Tongue (tissue), 2 donors: ENCODE data around the gene RIMS1. TPM values are rescaled to one million over a fixed set of nuclear protein-coding genes. Genes with fewer than 3 reads are reported as not detected.

ENCODE experiments used
- DNase-seq: peaks from one replicate; pipeline ENCODE4 v3.0.0-alpha.2; 2015
- total RNA-seq: library from RNA; depleted of rRNA; stranded (reverse); fragments of >200 nt; gene quantifications from one replicate; pipeline ENCODE4 v1.2.3, GENCODE V29; 2014

Gene RIMS1
- total RNA-seq, 1 donor from 2014 or later = 2.3 TPM

DNA sequence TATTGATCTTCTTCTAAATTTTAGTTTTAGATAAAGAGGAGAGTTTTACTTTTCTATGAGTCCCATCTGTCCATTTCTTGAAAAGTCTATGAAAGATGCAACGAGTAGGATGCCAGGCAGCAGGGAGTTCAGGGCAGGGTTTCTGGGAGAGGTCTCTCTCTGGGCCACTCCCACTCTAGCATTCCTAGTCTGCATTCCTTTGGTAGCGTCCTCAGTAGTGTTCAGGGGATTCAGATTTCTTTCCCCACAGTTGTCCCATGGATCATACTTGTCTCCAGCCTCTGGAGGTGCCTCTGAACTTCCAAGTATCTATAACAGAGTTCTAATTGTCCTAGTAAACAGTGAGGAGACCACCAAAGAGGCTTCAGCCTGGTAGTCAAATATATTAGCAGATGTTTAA is 225.3 kb downstream of the RIMS1 start:
- DNase-seq = peak; percentile 5

- DNase-seq = no peak
Observed at GRCh38 chr6:72130327-72130726, 244.0 kb downstream of the RIMS1 start.

GRCh38 chr6:72132427-72132826 is 246.1 kb downstream of the RIMS1 start:
- no peak for DNase-seq

DNA sequence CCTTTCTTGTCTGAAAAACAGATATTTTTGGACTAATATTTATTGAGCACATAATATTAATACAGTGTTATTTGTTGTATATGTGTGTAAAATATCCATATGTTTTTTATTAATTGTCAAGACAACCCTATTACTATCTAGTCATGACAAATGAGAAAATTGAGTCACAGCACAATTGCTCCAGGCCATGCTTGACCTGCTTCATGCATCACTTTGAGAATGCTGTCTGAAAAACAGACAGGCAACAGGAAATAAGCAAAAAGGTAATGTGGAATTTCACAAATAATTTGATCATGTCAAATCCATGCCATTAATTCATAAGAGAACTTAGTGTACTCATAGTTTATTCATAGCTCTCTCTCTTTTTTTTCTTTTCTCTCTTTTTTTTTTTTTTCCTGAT is 246.5 kb downstream of the RIMS1 start:
- DNase-seq = no peak

DNA sequence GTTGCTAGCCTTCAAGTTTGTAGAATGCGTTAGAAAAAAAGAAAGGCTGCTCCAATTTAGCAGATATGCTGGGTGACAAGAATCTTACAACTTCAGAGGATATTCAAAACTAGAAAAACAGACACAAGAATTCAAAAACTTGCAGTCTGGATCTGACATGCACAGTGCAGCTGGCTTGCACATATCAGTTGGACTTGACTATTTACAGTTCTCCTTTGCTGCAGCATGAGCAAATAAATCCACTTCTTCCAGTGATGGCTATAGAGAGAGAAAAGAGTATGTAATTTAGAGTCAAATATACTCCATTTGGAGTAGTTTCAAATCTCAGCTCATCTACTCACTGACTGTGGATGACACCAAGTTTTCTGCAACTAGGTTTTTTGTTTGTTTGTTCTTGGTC is 247.0 kb downstream of the RIMS1 start:
- no peak for DNase-seq

GRCh38 chr6:72140795-72141194 is 254.4 kb downstream of the RIMS1 start:
- DNase-seq = no peak

DNA sequence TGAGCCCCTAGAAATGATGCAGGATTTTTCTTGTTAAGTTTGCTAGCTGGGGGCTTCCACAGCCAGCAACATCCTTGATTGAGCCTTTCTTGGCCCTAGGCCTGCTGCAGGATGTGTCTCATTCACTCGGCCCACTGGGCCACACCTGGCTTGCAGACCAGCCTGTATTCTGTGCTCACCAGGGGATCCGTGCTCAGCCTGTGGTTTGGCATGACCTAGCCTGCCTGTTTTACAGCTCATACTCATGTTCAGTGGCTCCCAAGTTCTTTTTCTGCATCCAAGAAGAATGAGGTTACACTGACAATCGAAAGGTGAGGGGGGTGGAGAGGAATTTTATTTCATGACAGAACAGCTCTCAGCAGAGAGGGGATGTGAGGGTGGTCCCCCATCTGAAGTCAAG is 263.4 kb downstream of the RIMS1 start:
- no peak for DNase-seq

DNA sequence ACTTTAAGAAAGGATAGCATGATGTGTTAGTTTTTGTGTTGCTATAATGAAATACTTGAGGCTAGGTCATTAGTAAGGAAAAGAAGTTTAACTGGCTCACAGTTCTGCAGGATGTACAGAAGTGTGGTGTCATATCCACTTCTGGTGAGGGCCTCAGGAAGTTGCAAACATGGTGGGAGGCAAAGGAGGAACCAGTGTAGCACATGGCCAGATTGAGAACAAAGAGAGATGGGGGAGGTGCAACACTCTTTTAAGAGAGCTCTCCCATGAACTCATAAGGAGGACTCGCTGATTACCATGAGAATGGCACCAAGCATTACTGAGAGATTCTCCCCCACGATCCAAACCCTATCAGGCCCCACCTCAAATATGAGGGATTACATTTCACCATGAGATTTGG is 265.4 kb downstream of the RIMS1 start:
- DNase-seq = no peak

GRCh38 chr6:72175916-72176315 is 289.6 kb downstream of the RIMS1 start:
- no peak for DNase-seq

- peak; percentile 64 for DNase-seq
Observed at GRCh38 chr6:72182337-72183246, 296.2 kb downstream of the RIMS1 start.

DNA sequence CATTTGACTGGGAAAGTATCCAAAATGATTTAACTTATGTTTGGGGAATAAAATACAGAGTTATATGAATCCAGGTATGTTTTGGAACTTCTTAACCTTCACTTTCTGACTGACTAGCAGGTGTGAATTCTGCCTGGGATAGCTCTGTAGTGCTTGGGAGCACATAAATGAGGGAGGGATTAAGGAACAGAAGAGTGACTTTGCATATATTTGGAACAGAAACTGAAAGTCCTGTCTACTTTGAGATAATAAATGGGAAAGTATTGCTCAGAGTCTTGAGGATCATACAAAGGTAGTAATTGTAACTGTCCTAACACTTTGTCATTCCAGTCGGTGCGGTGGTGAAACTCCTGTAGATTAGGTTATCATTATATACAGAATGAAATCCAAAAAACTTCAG is 317.6 kb downstream of the RIMS1 start:
- no peak for DNase-seq

DNA sequence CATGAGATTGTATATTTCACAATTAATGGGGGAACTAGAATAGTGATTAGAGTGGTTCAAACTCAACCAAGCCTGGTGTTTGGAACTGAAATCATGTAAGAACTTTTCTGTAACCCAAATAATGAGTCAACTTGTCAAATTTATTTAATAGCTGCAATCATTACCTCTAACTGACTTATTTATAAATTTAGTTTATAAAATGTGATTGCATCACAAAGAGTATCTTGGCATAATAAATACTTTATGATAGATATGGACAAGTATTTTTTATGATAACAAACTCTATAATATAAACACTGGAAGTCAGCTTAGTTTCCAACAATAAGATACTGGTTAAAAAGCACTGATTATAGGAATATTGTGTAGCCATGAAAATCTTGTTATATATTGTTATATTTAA is 319.1 kb downstream of the RIMS1 start:
- no peak for DNase-seq

GRCh38 chr6:72206606-72207005 is 320.3 kb downstream of the RIMS1 start:
- DNase-seq = no peak

DNA sequence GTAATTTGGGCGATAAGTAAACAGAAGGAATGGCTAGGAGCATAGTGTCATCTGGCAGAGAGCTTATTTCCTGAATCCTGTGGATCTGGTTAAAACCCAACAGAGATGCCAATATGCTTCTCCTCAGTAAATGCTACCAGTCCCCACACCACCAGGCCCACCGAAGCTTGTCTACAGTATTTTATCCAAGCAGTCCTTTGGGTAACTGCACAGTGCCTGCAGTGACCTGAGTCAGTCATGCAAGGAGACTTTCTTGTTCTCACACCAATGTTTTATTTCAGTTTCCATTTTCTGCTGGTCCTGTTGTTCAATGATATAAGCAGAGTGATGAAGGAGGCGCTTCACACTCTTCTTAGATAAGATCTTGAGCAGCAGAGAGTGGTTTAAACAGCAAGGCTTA is 326.3 kb downstream of the RIMS1 start:
- no peak for DNase-seq

GRCh38 chr6:72213654-72214053 is 327.3 kb downstream of the RIMS1 start:
- DNase-seq = no peak

GRCh38 chr6:72216222-72217068 is 330.1 kb downstream of the RIMS1 start:
- DNase-seq = peak; percentile 7

GRCh38 chr6:72217626-72218025 is 331.3 kb downstream of the RIMS1 start:
- no peak for DNase-seq

- DNase-seq = peak; percentile 24
Observed at GRCh38 chr6:72218125-72218524, 331.8 kb downstream of the RIMS1 start.

DNA sequence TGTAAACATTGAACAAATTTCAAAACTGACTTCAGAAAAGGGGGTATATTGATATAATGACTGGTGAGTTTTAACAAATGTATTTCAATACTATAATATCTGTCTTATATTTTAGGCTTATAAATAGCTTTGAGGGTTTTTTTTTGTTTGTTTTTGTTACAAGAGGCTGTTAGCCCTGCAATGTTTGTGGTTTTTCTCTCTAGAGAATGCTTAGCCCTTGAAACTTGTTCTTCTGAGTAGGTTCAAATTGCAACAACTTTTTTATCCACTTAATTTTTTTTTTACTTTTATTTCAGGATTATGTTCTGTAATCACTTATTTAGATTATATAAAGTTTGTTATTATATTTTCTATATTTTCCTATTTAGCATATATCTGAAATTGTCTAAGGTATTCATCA is 333.2 kb downstream of the RIMS1 start:
- DNase-seq = no peak

- no peak for DNase-seq
Observed at GRCh38 chr6:72238021-72238420, 351.7 kb downstream of the RIMS1 start.

GRCh38 chr6:72238900-72239299 is 352.6 kb downstream of the RIMS1 start:
- DNase-seq = no peak

DNA sequence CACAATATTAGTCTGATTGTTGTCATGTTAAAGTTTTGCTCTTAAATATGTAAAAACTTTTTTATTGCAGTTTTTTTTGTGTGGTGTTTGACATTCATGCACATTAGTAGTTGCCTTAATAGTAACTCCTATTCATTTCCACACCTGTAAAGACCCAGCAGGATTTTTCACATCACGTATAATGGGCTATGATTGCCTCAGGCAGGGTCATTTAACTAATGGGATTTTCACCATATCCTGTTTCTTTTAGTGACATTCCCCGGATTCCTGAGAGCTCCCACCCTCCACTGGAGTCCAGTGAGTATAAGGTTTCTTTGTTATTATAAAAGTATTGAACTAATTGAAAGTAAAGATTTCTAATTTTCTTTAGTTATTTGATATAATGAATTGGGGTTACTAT is 359.2 kb downstream of the RIMS1 start:
- no peak for DNase-seq

DNA sequence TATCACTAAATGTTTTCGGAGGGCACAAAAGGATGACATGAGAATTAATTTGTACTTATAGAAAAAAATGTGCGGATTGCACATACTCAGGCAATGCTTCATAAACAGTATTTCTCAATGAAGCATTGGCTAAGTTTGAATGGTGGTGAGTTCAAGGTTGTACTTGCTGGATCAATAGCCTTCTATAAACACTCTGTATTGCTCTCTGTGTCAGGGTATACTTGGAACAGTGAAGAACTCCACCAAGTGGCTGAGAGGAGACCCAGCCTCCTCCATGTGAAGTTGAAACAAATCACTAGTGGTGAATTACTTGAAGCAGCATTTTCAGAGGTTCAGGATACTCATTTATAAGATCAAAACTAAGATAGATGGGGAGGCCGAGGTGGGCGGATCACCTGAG is 360.6 kb downstream of the RIMS1 start:
- DNase-seq = no peak
